ENCODE measurements around the gene ZNF438. TPM values are rescaled to one million over a fixed set of nuclear protein-coding genes. Genes with fewer than 3 reads are reported as not detected.

Gene ZNF438
- total and polyA plus RNA-seq, 10 of the 15 experiments (the other 5 are each of a cell fraction or from before 2014, with no cell fraction given), result 0.93 to 5.2 (median 1.9) TPM

- Histone ChIP-seq H3K79me2 (ENCODE audit: control insufficient read depth, insufficient read depth, low read length) (peaks cover 2% of the 10 kb centered on the region; the same call in 1 of the 2 replicates), H3K9ac (ENCODE audit: control insufficient read depth, insufficient read depth, low read length) (peak overlapping the region; percentile 89), H2AFZ (ENCODE audit: control insufficient read depth, low read depth, low read length) (peak overlapping the region; percentile 91), H3K27ac (ENCODE audit: control insufficient read depth, insufficient read depth) (peak overlapping the region; percentile 97), H3K9me3 (replicated peaks; ENCODE audit: control insufficient read depth, insufficient read depth, low read length) (no peaks in the 10 kb centered on the region), H4K20me1 (ENCODE audit: control insufficient read depth, insufficient read depth) (no peaks in the 10 kb centered on the region), H3K4me2 (ENCODE audit: control insufficient read depth, insufficient read depth) (peak overlapping the region; percentile 99), H3K36me3 (ENCODE audit: control insufficient read depth in 2 of 2, insufficient read depth in 2 of 2, low read length in 1 of 2) (no peaks in the 10 kb centered on the region), H3K4me3 (peak overlapping the region; percentile 66), H3K27me3 (replicated peaks in 1 of 2; ENCODE audit: control insufficient read depth in 2 of 2, insufficient read depth in 2 of 2, low read length in 1 of 2) (no peaks in the 10 kb centered on the region), H3K4me1 (ENCODE audit: control insufficient read depth, insufficient read depth, low read length) (peaks cover 2% of the 10 kb centered on the region; the same call in 1 of the 2 replicates)
- RAD21 ChIA-PET (ENCODE audit: unreplicated experiment), result interaction anchor here (0.9 to 3.7 kb wide), 3 partner anchors 22 to 59 kb away, joined by 3 to 20 read pairs (median 3); no protein-coding TSS in a partner anchor
- CTCF ChIA-PET, result interaction anchor here (0.6 to 2.4 kb wide), 7 partner anchors 9 to 777 kb away, joined by 3 to 17 read pairs (median 5); no protein-coding TSS in a partner anchor
- in situ Hi-C loops (cut with MboI), result no loop called here
- BruUV-seq (replicated peaks), result TSS peak; percentile 73
- no peak for DNase-seq (ENCODE audit: low read depth, low spot score)
- intact Hi-C loops (cut with micrococcal nuclease; ENCODE audit: unreplicated experiment), result loop anchor here (1.0 to 10.0 kb wide), 3 partner anchors 104 to 778 kb away; no protein-coding TSS in a partner anchor
- 71% methylated on average over 8 of the region's 8 CpGs for WGBS (ENCODE audit: insufficient coverage, insufficient replicate concordance, low lambda C conversion rate, missing lambda C conversion rate)
- POLR2A ChIA-PET, result interaction anchor here (0.5 to 2.6 kb wide), 3 partner anchors 22 to 774 kb away, joined by 4 to 20 read pairs (median 4); no protein-coding TSS in a partner anchor
- no peak for FAIRE-seq
- SMC1A ChIA-PET (ENCODE audit: uncharacterized antibody, unreplicated experiment), result interaction anchor here (0.8 to 5.8 kb wide), 7 partner anchors 11 to 344 kb away, joined by 3 to 38 read pairs (median 3); no protein-coding TSS in a partner anchor
- ATAC-seq, result no peak
- TF ChIP-seq MLLT1 (IDR thresholded peaks at IDR 0.05) (0 out of 2 replicates have a peak, but pooled peaks have one; percentile 74), CHD4 (IDR thresholded peaks at IDR 0.05) (no peak), NR2F1 (conservative IDR thresholded peaks at IDR 0.05) (no peak)
Measured at GRCh38 chr10:31030800-31031199, 865 bp downstream of the ZNF438 start.

- Histone ChIP-seq H4K20me1 (ENCODE audit: control insufficient read depth, insufficient read depth) (no peaks in the 10 kb centered on the region), H3K4me1 (ENCODE audit: control insufficient read depth, insufficient read depth, low read length) (peaks cover 2% of the 10 kb centered on the region; the same call in 1 of the 2 replicates), H3K4me2 (ENCODE audit: control insufficient read depth, insufficient read depth) (peak overlapping the region; percentile 28; the same call in 1 of the 2 replicates), H3K4me3 (no peak overlapping the region), H3K9me3 (replicated peaks; ENCODE audit: control insufficient read depth, insufficient read depth, low read length) (no peaks in the 10 kb centered on the region), H3K36me3 (ENCODE audit: control insufficient read depth in 2 of 2, insufficient read depth in 2 of 2, low read length in 1 of 2) (no peaks in the 10 kb centered on the region), H2AFZ (ENCODE audit: control insufficient read depth, low read depth, low read length) (no peak overlapping the region), H3K79me2 (ENCODE audit: control insufficient read depth, insufficient read depth, low read length) (peaks cover 2% of the 10 kb centered on the region; the same call in 1 of the 2 replicates), H3K9ac (ENCODE audit: control insufficient read depth, insufficient read depth, low read length) (no peak overlapping the region), H3K27ac (ENCODE audit: control insufficient read depth, insufficient read depth) (no peak overlapping the region), H3K27me3 (replicated peaks in 1 of 2; ENCODE audit: control insufficient read depth in 2 of 2, insufficient read depth in 2 of 2, low read length in 1 of 2) (no peaks in the 10 kb centered on the region)
- ATAC-seq (no peak), DNase-seq (ENCODE audit: low read depth, low spot score) (no peak), FAIRE-seq (no peak)
- in situ Hi-C loops (cut with MboI), result no loop called here
- ChIA-PET CTCF (interaction anchor here (1.6 to 2.4 kb wide), 5 partner anchors 8 to 778 kb away, joined by 5 to 17 read pairs (median 10); no protein-coding TSS in a partner anchor), POLR2A (interaction anchor here (0.5 to 2.6 kb wide), 3 partner anchors 22 to 359 kb away, joined by 3 to 20 read pairs (median 4); no protein-coding TSS in a partner anchor), SMC1A (ENCODE audit: uncharacterized antibody, unreplicated experiment) (interaction anchor here (0.8 to 5.8 kb wide), 6 partner anchors 14 to 343 kb away, joined by 3 to 38 read pairs (median 3); no protein-coding TSS in a partner anchor), RAD21 (ENCODE audit: unreplicated experiment) (interaction anchor here (0.9 to 3.7 kb wide), 4 partner anchors 22 to 246 kb away, joined by 3 to 20 read pairs (median 3); no protein-coding TSS in a partner anchor)
- no TSS peak for BruUV-seq (replicated peaks)
- intact Hi-C loops (cut with micrococcal nuclease; ENCODE audit: unreplicated experiment), result loop anchor here (5.0 to 10.0 kb wide), 2 partner anchors 105 to 248 kb away; no protein-coding TSS in a partner anchor
- 98% methylated on average over 8 of the region's 8 CpGs for WGBS (ENCODE audit: insufficient coverage, insufficient replicate concordance, low lambda C conversion rate, missing lambda C conversion rate)
- no peak for TF ChIP-seq EP300 (IDR thresholded peaks at IDR 0.05; ENCODE audit: borderline replicate concordance in 1 of 2, control insufficient read depth in 1 of 2, low read depth in 2 of 2, low read length in 2 of 2)
- no peak for TF ChIP-seq BMI1 (IDR thresholded peaks at IDR 0.05; ENCODE audit: borderline replicate concordance)
- TF ChIP-seq ZNF687 (IDR thresholded peaks at IDR 0.05), result no peak
- no peak for TF ChIP-seq GABPA (IDR thresholded peaks at IDR 0.05; ENCODE audit: low read depth)
- TF ChIP-seq IRF4 (IDR thresholded peaks at IDR 0.05; ENCODE audit: low read depth, low read length), result no peak
Measured at GRCh38 chr10:31030260-31030659, 1.4 kb downstream of the ZNF438 start.
